Pancreas (tissue), 10 donors: ENCODE measurements around the gene IL23R. TPM values are rescaled to one million over a fixed set of nuclear protein-coding genes. Genes with fewer than 3 reads are reported as not detected.
"Not testable (repeated sequence)": the region's sequence is repeated elsewhere in the genome, so short reads cannot be mapped to it uniquely, and the experiment has no call there.

Source experiments
- ATAC-seq, 4 donors: fragments of 200-7000 bp; cut with Tn5 transposase; one replicate each; pipeline versions ENCODE4 v1.8.0 to v1.9.1; 2020; ENCODE audit warnings: mild to moderate bottlenecking in 4 of 4, moderate library complexity in 4 of 4
- DNase-seq, 6 donors: peaks; one replicate each; pipeline ENCODE4 v3.0.0-alpha.2; 2020
- FAIRE-seq: peaks from 2 replicates; lab custom pipeline; 2012; peaks lifted over from hg19 to GRCh38; lab: Jason Lieb, UNC
- H3K27ac ChIP-seq, 4 donors: fragments of 200-600 bp; sonication (generic); 1 replicate in 3 of 4; 2 replicates in 1 of 4; pipeline versions ENCODE4 v1.5.0 to v1.8.0; 2020
- H3K27me3 ChIP-seq, 4 donors: fragments of 200-600 bp; one replicate each; pipeline ENCODE4 v1.8.0; 2021
- H3K36me3 ChIP-seq, 3 donors: fragments of 200-600 bp; sonication (generic) in 1 of 3; one replicate each; pipeline versions ENCODE4 v1.5.0 to v1.8.0; 2020 to 2021
- H3K4me1 ChIP-seq, 3 donors: fragments of 200-600 bp; one replicate each; pipeline ENCODE4 v1.8.0; 2021
- H3K4me3 ChIP-seq, 4 donors: fragments of 200-600 bp; sonication (generic) in 2 of 4; one replicate each; pipeline versions ENCODE4 v1.5.0 to v1.8.0; 2020 to 2021
- H3K9me3 ChIP-seq, 4 donors: fragments of 200-600 bp; one replicate each; pipeline ENCODE4 v1.8.0; 2021
- WGBS, 2 donors: extraction: QIAGEN DNeasy Blood & Tissue Kit; methylation state at CpG; one replicate each; pipeline ENCODE4 v1.1.7; 2013; 5-methylcytosine and 5-hydroxymethylcytosine counted together
- intact Hi-C, 3 donors: fragments of 100-400 bp; cut with DNase I; formaldehyde crosslinking; loops; one replicate each; pipeline versions ENCODE4 v1.11.1 to v1.14.2; 2022
- polyA plus RNA-seq, 2 donors: library from polyadenylated mRNA; stranded (reverse); fragments of 200-250 nt; gene quantifications; one replicate each; pipeline ENCODE4 v1.2.3, GENCODE V29; 2013
- total RNA-seq, 6 donors: library from RNA; stranded (reverse); fragmentation: NEBNext Ultra II Directional in 4 of 6; extraction: Animal tissue kit (Norgen Biotek cat#: 25700) in 4 of 6; gene quantifications; one replicate each; pipeline versions ENCODE4 v1.2.1 to v1.2.4, GENCODE V29; 2021 to 2023
- TF ChIP-seq, protein P1 (sequence below), 4 donors: fragments of 200-600 bp; sonication (generic) in 3 of 4; IDR thresholded peaks; one replicate each; pipeline versions ENCODE4 v1.5.0 to v1.8.0; 2021; ENCODE audit warnings: antibody characterized with exemption in 4 of 4
- donor health status: healthy with polysubstance abuse.
- donor health status: DM: no; HTN: no; CAD: no; lungs with moderate emphysema.
- donor health status: DM: no; HTN: no; CAD: no.
- donor health status: control.
- donor health status: control.
- donor health status: Bipolar disorder and iron deficiency.
- donor health status: DM: yes; HTN: yes; CAD: no.
- donor health status: DM: no; HTN: no; CAD: no.
- donor health status: DM: no; HTN: no; CAD: no.
- donor health status: DM: yes; HTN: yes; CAD: no.

Gene IL23R
- total and polyA plus RNA-seq, 8 donors: 0.05 to 0.22 (median 0.12) TPM; not detected in 3

- Histone ChIP-seq H3K27ac (no peak overlapping the region), H3K4me1 (peaks cover 9 to 23% (median 19%) of the 10 kb centered on the region in 3 donors), H3K27me3 (no peaks in the 10 kb centered on the region), H3K4me3 (no peak overlapping the region), H3K36me3 (no peaks in the 10 kb centered on the region), H3K9me3 (no peaks in the 10 kb centered on the region)
- intact Hi-C loops: loop anchor here in 1 of 3 donors (10.0 kb wide), 2 partner anchors 148 to 378 kb away; no protein-coding TSS in a partner anchor
- TF ChIP-seq, protein P1, sequence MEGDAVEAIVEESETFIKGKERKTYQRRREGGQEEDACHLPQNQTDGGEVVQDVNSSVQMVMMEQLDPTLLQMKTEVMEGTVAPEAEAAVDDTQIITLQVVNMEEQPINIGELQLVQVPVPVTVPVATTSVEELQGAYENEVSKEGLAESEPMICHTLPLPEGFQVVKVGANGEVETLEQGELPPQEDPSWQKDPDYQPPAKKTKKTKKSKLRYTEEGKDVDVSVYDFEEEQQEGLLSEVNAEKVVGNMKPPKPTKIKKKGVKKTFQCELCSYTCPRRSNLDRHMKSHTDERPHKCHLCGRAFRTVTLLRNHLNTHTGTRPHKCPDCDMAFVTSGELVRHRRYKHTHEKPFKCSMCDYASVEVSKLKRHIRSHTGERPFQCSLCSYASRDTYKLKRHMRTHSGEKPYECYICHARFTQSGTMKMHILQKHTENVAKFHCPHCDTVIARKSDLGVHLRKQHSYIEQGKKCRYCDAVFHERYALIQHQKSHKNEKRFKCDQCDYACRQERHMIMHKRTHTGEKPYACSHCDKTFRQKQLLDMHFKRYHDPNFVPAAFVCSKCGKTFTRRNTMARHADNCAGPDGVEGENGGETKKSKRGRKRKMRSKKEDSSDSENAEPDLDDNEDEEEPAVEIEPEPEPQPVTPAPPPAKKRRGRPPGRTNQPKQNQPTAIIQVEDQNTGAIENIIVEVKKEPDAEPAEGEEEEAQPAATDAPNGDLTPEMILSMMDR (IDR thresholded peaks at IDR 0.05): no peak
- DNase-seq (no peak), FAIRE-seq (no peak), ATAC-seq (no peak)
- WGBS, 2 donors: 55 to 75% methylated on average over 3 of the region's 3 CpGs
These were observed 23.3 kb upstream of the IL23R start for GRCh38 chr1:67142931-67143330.

GRCh38 chr1:67143966-67144365, 22.3 kb upstream of the IL23R start:
- DNase-seq (no peak), ATAC-seq (no peak), FAIRE-seq (no peak)
- no peak overlapping the region for H3K4me3 ChIP-seq
- no peak overlapping the region for H3K27ac ChIP-seq
- intact Hi-C loops: loop anchor here in 1 of 3 donors (10.0 kb wide), 2 partner anchors 149 to 379 kb away; no protein-coding TSS in a partner anchor
- TF ChIP-seq, protein P1 (IDR thresholded peaks at IDR 0.05): no peak
- H3K27me3 ChIP-seq: no peaks in the 10 kb centered on the region
- no peaks in the 10 kb centered on the region for H3K36me3 ChIP-seq
- peaks cover 9 to 17% (median 15%) of the 10 kb centered on the region in 3 donors for H3K4me1 ChIP-seq
- H3K9me3 ChIP-seq: no peaks in the 10 kb centered on the region
- WGBS, 2 donors: 91 to 92% methylated on average over 3 of the region's 3 CpGs

- FAIRE-seq (no peak), DNase-seq (no peak), ATAC-seq (no peak)
- Histone ChIP-seq H3K9me3 (no peaks in the 10 kb centered on the region), H3K27ac (no peak overlapping the region), H3K27me3 (no peaks in the 10 kb centered on the region), H3K4me3 (no peak overlapping the region), H3K36me3 (no peaks in the 10 kb centered on the region), H3K4me1 (peaks cover 3 to 12% (median 8%) of the 10 kb centered on the region in 3 donors)
- WGBS, 2 donors: 86 to 94% methylated on average over 2 of the region's 2 CpGs
- intact Hi-C loops: loop anchor here in 2 of 3 donors (5.0 to 10.0 kb wide), 4 partner anchors 147 to 380 kb away; no protein-coding TSS in a partner anchor
- TF ChIP-seq, protein P1 (IDR thresholded peaks at IDR 0.05): peak in 1 of 4 donors; percentile 11
These were observed 21.6 kb upstream of the IL23R start for GRCh38 chr1:67144696-67145095.

DNA sequence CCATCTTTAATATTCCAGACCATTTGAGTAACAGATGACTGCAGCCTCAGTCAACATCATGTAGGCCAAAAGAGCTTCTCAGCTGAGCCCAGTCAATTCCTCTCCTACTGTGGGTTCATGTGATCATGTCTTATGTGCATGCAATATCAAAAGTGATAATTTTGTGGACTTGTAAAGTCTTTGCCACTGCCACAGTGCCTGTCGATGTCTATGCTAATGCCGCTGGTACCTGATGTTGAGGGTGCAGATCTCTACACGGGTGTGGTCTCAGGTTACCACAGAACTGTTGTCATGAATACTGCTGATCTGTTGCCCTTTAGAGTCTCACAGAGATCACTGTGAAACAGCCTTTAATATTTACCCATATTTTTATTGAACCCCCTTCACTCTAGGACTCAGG, 20.2 kb upstream of the IL23R start:
- FAIRE-seq (no peak), DNase-seq (no peak), ATAC-seq (no peak)
- H3K27me3 ChIP-seq: no peaks in the 10 kb centered on the region
- intact Hi-C loops: loop anchor here in 2 of 3 donors (5.0 to 10.0 kb wide), 4 partner anchors 149 to 381 kb away; no protein-coding TSS in a partner anchor
- H3K27ac ChIP-seq: no peak overlapping the region
- no peaks in the 10 kb centered on the region for H3K36me3 ChIP-seq
- 94 to 96% methylated on average over 3 of the region's 3 CpGs for WGBS, 2 donors
- peaks cover 0 to 6% (median 0%) of the 10 kb centered on the region in 3 donors for H3K4me1 ChIP-seq
- TF ChIP-seq, protein P1 (IDR thresholded peaks at IDR 0.05): no peak
- no peaks in the 10 kb centered on the region for H3K9me3 ChIP-seq
- no peak overlapping the region for H3K4me3 ChIP-seq

DNA sequence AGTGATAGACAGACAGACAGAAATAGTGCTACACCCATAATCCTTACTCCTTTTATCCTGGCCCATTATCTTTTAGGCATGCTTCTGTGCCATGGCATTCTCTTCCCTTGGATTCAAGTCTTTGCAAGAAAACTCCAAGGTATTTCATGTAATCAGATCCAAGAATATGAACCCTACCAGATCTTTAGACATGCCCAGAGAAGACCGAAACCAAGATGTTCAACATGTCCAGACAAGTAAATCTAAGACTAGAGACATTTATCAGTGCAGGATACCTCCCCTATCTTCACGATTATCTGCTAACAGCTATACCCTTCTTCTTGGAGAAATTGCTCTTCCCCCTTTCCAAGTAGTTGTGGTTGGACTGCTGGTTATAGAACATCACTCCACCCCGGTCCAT, 19.7 kb upstream of the IL23R start:
- Histone ChIP-seq H3K4me1 (peaks cover 0 to 6% (median 0%) of the 10 kb centered on the region in 3 donors), H3K36me3 (no peaks in the 10 kb centered on the region), H3K4me3 (no peak overlapping the region), H3K27ac (no peak overlapping the region), H3K27me3 (no peaks in the 10 kb centered on the region), H3K9me3 (no peaks in the 10 kb centered on the region)
- DNase-seq (no peak), ATAC-seq (no peak), FAIRE-seq (no peak)
- TF ChIP-seq, protein P1 (IDR thresholded peaks at IDR 0.05): no peak
- intact Hi-C loops: loop anchor here in 2 of 3 donors (5.0 to 10.0 kb wide), 4 partner anchors 149 to 382 kb away; no protein-coding TSS in a partner anchor
- 91 to 94% methylated on average over 3 of the region's 3 CpGs for WGBS, 2 donors

GRCh38 chr1:67147973-67148372, 18.3 kb upstream of the IL23R start:
- H3K4me3 ChIP-seq, H3K4me1 ChIP-seq, FAIRE-seq, DNase-seq, H3K36me3 ChIP-seq, ATAC-seq, H3K9me3 ChIP-seq, H3K27ac ChIP-seq, H3K27me3 ChIP-seq: not testable (repeated sequence)
- WGBS, 2 donors: 87 to 93% methylated on average over 20 of the region's 20 CpGs
- intact Hi-C loops: loop anchor here in 2 of 3 donors (5.0 to 10.0 kb wide), 4 partner anchors 151 to 383 kb away; no protein-coding TSS in a partner anchor
